Heart right ventricle (tissue), 16 donors: Measurements from ENCODE around the gene UFM1. TPM values are rescaled to one million over a fixed set of nuclear protein-coding genes. Genes with fewer than 3 reads are reported as not detected.
"Not testable (repeated sequence)": the region's sequence is repeated elsewhere in the genome, so short reads cannot be mapped to it uniquely, and the experiment has no call there.

Source experiments
- ATAC-seq, 8 donors: fragments of 200-7000 bp; cut with Tn5 transposase; one replicate each; pipeline ENCODE4 v1.9.1; 2020; ENCODE audit warnings: mild to moderate bottlenecking in 8 of 8, moderate library complexity in 8 of 8, moderate number of reproducible peaks in 1 of 8
- DNase-seq, 2 donors: peaks; one replicate each; pipeline ENCODE4 v3.0.0-alpha.2; 2020
- H3K27ac ChIP-seq, 10 donors: fragments of 200-600 bp; sonication (generic) in 2 of 10; one replicate each; pipeline versions ENCODE4 v1.5.0 to v1.8.0; 2020 to 2022; ENCODE audit warnings: mild to moderate bottlenecking in 3 of 10
- H3K27me3 ChIP-seq, 7 donors: fragments of 200-600 bp; one replicate each; pipeline ENCODE4 v1.8.0; 2021 to 2022; ENCODE audit warnings: mild to moderate bottlenecking in 2 of 7
- H3K36me3 ChIP-seq, 9 donors: fragments of 200-600 bp; sonication (generic) in 1 of 9; one replicate each; pipeline versions ENCODE4 v1.5.0 to v1.8.0; 2020 to 2022; ENCODE audit warnings: mild to moderate bottlenecking in 2 of 9
- H3K4me1 ChIP-seq, 9 donors: fragments of 200-600 bp; sonication (generic) in 1 of 9; one replicate each; pipeline versions ENCODE4 v1.5.0 to v1.8.0; 2020 to 2022; ENCODE audit warnings: mild to moderate bottlenecking in 4 of 9
- H3K4me3 ChIP-seq, 10 donors: fragments of 200-600 bp; sonication (generic) in 2 of 10; one replicate each; pipeline versions ENCODE4 v1.5.0 to v1.8.0; 2020 to 2022; ENCODE audit warnings: mild to moderate bottlenecking in 7 of 10, moderate library complexity in 2 of 10
- H3K9me3 ChIP-seq, 11 donors: fragments of 200-600 bp in 10 of 11; sonication (generic) in 2 of 11; one replicate each; pipeline versions ENCODE4 v1.5.0 to v1.8.0; 2013 to 2022; ENCODE audit warnings: mild to moderate bottlenecking in 2 of 11, control low read depth in 1 of 11, moderate library complexity in 1 of 11
- CTCF ChIP-seq, 9 donors: fragments of 200-600 bp; sonication (generic) in 2 of 9; IDR thresholded peaks; one replicate each; pipeline versions ENCODE4 v1.5.0 to v1.8.0; 2021 to 2022; ENCODE audit warnings: antibody characterized with exemption in 9 of 9, mild to moderate bottlenecking in 5 of 9, moderate library complexity in 1 of 9
- WGBS, 2 donors: extraction: QIAGEN DNeasy Blood & Tissue Kit; methylation state at CpG; one replicate each; pipeline ENCODE4 v1.1.7; 2013; ENCODE audit warnings: inconsistent platforms in 1 of 2; 5-methylcytosine and 5-hydroxymethylcytosine counted together
- intact Hi-C, 10 donors: fragments of 100-400 bp; cut with DNase I; formaldehyde crosslinking; loops; one replicate each; pipeline versions ENCODE4 v1.11.1 to v1.14.2; 2022
- polyA plus RNA-seq, 2 donors: library from polyadenylated mRNA; stranded (reverse); fragments of 200-250 nt; gene quantifications; one replicate each; pipeline ENCODE4 v1.2.3, GENCODE V29; 2013
- total RNA-seq, 10 donors: library from RNA; stranded (reverse); fragmentation: NEBNext Ultra II Directional in 3 of 10; extraction: Animal tissue kit (Norgen Biotek cat#: 25700) in 3 of 10; gene quantifications; one replicate each; pipeline versions ENCODE4 v1.2.1 to v1.2.4, GENCODE V29; 2021 to 2023
- donor health status: Arrhythmogenic right ventricular cardiomyopathy.
- donor health status: ischemic (EF 13 %, LVEDD 7.1; RV severe dilation, severe dysfunction).
- donor health status: healthy with polysubstance abuse.
- donor health status: DM: no; HTN: yes; CAD: no.
- donor health status: DM: no; HTN: no; CAD: no.
- donor health status: ischemic (EF 25% LVEDD 6.9; RV normal size, moderate dysfunction).
- donor health status: ischemic (EF 25% LVEDD 5.7; RV mildly dilated, moderate dysfunction).
- donor health status: healthy.
- donor health status: DM: yes; HTN: yes; CAD: no.
- donor health status: Ischemic cardiomyopathy.
- donor health status: ischemic (EF 35%, LVEDD 5.7; RV mildly dilated, moderate dysfunction).
- donor health status: nonischemic (EF 11% LVEDD 7.7; RV severe dilation, severe dysfunction).
- donor health status: DM: yes; HTN: yes; CAD: no.
- donor health status: PGD.
- donor health status: ischemic (EF 29% LVEDD 5.4; RV normal size, mild dysfunction).
- donor health status: nonischemic (EF 23%, LVEDD 6.1; RV moderate dilation, normal function).

Gene UFM1
- total and polyA plus RNA-seq, 12 donors, result 19.8 to 39.0 (median 26.0) TPM

DNA sequence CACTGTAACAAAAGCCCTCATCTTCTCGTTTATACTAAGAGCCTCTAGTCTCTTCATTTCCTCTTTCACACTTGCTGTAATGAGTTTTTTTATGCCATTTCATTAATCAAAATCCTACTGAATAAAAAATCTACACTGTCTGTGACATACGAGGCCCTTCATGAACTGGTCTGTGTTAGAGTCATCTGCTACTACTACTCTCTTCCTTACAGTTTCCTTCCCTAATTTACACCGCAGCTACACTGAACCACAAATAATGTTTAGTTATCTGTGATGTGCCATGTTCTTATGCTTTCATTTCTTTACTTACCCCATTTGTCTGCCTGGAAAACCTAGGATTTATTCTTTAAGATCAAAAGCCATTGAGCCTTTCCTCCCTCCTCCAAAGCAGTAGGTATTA is 16.0 kb downstream of the UFM1 start:
- Histone ChIP-seq H3K27ac (no peak overlapping the region), H3K4me3 (no peak overlapping the region), H3K9me3 (no peaks in the 10 kb centered on the region), H3K27me3 (no peaks in the 10 kb centered on the region), H3K36me3 (peaks cover 0 to 32% (median 6%) of the 10 kb centered on the region in 9 donors), H3K4me1 (peaks cover 0 to 3% (median 0%) of the 10 kb centered on the region in 9 donors)
- intact Hi-C loops, result no loop called here
- no peak for DNase-seq
- ATAC-seq, result no peak
- no peak for TF ChIP-seq CTCF (IDR thresholded peaks at IDR 0.05)
- 69 to 76% methylated on average over 3 of the region's 3 CpGs for WGBS, 2 donors

GRCh38 chr13:38366954-38367645 is 17.4 kb downstream of the UFM1 start:
- intact Hi-C loops, result no loop called here

DNA sequence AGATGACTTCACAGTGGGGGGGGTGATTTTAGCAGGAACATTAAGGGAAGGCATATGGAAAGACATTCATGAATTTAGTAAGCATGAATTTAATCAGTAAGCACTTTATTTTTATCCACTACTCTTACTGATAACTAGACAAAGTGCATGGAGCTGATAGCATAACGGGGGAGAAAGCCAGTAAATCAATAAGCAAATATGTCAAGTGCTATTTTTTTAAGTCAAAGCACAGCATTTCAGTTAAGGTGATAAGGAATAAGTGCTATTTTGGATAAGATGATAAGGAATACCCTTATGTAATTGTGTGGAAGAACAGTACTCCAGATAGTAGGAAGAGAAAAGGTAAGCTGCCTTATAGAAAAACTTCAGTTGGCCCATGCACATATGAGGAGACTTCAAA is 19.4 kb downstream of the UFM1 start:
- no peak for ATAC-seq
- no peaks in the 10 kb centered on the region for H3K4me1 ChIP-seq
- H3K27me3 ChIP-seq, result peaks cover 0 to 5% (median 0%) of the 10 kb centered on the region in 7 donors

More at GRCh38 chr13:38366954-38367645, 17.4 kb downstream of the UFM1 start:
- DNase-seq (no peak), ATAC-seq (no peak)
- no peaks in the 10 kb centered on the region for H3K4me1 ChIP-seq
- WGBS, 2 donors, result 83 to 86% methylated on average over 3 of the region's 3 CpGs
- H3K4me3 ChIP-seq, result no peak overlapping the region
- H3K27ac ChIP-seq, result no peak overlapping the region
- no peaks in the 10 kb centered on the region for H3K9me3 ChIP-seq
- H3K36me3 ChIP-seq, result peaks cover 0 to 18% (median 6%) of the 10 kb centered on the region in 9 donors
- TF ChIP-seq CTCF (IDR thresholded peaks at IDR 0.05), result no peak
- no peaks in the 10 kb centered on the region for H3K27me3 ChIP-seq

DNA sequence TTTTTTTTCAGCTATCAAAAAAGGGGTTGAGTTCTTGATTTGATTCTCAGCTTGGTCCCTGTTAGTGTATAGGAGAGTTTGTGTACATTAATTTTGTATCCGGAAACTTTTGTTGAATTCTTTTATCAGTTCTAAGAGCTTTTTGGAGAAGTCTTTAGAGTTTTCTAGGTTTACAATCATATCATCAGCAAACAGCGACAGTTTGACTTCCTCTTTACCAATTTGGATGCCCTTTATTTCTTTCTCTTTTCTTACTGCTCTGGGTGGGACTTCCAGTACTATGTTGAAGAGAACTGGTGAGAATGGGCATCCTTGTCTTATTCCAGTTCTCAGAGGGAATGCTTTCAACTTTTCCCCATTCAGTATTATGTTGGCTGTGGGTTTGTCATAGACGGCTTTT is 20.4 kb downstream of the UFM1 start:
- 86 to 93% methylated on average over 3 of the region's 3 CpGs for WGBS, 2 donors
- ATAC-seq, H3K4me3 ChIP-seq, H3K4me1 ChIP-seq, H3K9me3 ChIP-seq, DNase-seq, H3K36me3 ChIP-seq, intact Hi-C loops, H3K27me3 ChIP-seq, H3K27ac ChIP-seq: not testable (repeated sequence)

More for the DNA sequence above, 19.4 kb downstream of the UFM1 start:
- intact Hi-C loops, result no loop called here
- no peaks in the 10 kb centered on the region for H3K9me3 ChIP-seq
- TF ChIP-seq CTCF (IDR thresholded peaks at IDR 0.05), result no peak
- 14 to 25% methylated on average over 1 of the region's 1 CpG for whole genome bisulfite sequencing, 2 donors
- H3K36me3 ChIP-seq, result no peaks in the 10 kb centered on the region
- H3K27ac ChIP-seq, result no peak overlapping the region
- no peak for DNase-seq
- H3K4me3 ChIP-seq, result no peak overlapping the region

GRCh38 chr13:38372820-38373383 is 23.3 kb downstream of the UFM1 start:
- no peak for DNase-seq
- WGBS, 2 donors, result 54 to 61% methylated on average over 6 of the region's 6 CpGs
- TF ChIP-seq CTCF (IDR thresholded peaks at IDR 0.05), result no peak
- no peak overlapping the region for H3K27ac ChIP-seq
- intact Hi-C loops, result no loop called here
- H3K9me3 ChIP-seq, result no peaks in the 10 kb centered on the region
- no peak overlapping the region for H3K4me3 ChIP-seq
- no peak for ATAC-seq
- H3K27me3 ChIP-seq, result peaks cover 0 to 5% (median 0%) of the 10 kb centered on the region in 7 donors
- no peaks in the 10 kb centered on the region for H3K4me1 ChIP-seq
- H3K36me3 ChIP-seq, result no peaks in the 10 kb centered on the region
